Kidney epithelial cell (primary cell): ENCODE measurements around the gene EXOC6. TPM values are rescaled to one million over a fixed set of nuclear protein-coding genes. Genes with fewer than 3 reads are reported as not detected.

Source experiments
- DNase-seq: peaks from one replicate; pipeline ENCODE4 v3.0.0-alpha.2; 2010; ENCODE audit warnings: low read depth
- H3K27me3 ChIP-seq: 2 replicates; pipeline ENCODE4 v1.6.0; 2011; ENCODE audit warnings: low read length; ENCODE audit not compliant: control insufficient read depth, insufficient read depth
- H3K36me3 ChIP-seq: 2 replicates; pipeline ENCODE4 v1.5.1; 2011; ENCODE audit warnings: low read length; ENCODE audit not compliant: control insufficient read depth, insufficient read depth
- H3K4me3 ChIP-seq: 2 replicates; pipeline ENCODE4 v1.5.1; 2011; ENCODE audit warnings: low read depth, mild to moderate bottlenecking, control low read depth, low read length
- CTCF ChIP-seq: IDR thresholded peaks from 2 replicates; pipeline ENCODE4 v1.5.1; 2011; ENCODE audit warnings: mild to moderate bottlenecking, moderate library complexity, low read length, control low read depth, inconsistent platforms; ENCODE audit not compliant: insufficient read depth, poor library complexity, severe bottlenecking
- total RNA-seq: library from RNA; depleted of rRNA; stranded (reverse); fragments of >200 nt; gene quantifications from 2 replicates; pipeline ENCODE4 v1.2.3, GENCODE V29; 2015

Gene EXOC6
- total RNA-seq, 1 donor from 2014 or later, result 10.5 TPM

DNA sequence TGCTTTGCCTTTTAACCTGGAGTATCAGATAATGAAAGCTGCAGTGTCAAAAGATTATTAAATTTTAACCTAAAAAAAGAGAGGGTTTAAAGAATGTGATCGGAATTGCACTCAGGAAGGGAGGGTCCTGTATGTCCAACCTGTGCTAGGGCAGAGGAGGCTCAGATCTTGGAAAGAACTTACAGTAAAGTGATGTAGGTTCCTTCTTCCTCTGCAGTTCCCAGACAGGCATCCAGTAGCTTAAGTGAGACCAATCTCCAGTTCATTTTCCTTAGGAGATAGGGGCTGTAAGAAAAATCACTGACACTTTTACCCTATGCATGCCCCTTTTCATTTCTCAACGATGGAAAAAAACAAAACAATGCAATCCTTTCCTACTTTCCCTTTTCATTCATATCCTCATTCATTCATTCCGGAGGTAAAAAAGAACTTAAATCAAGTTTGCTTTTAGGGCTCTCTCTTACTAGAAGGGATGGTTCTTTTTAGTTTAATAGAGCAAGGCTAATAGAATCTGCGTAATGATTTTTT lies 28.3 kb downstream of the EXOC6 start:
- H3K36me3 ChIP-seq, result no peaks in the 10 kb centered on the region
- no peak overlapping the region for H3K4me3 ChIP-seq
- no peak for TF ChIP-seq CTCF
- H3K27me3 ChIP-seq, result no peaks in the 10 kb centered on the region
- no peak for DNase-seq

GRCh38 chr10:92880233-92880861 lies 32.0 kb downstream of the EXOC6 start:
- H3K36me3 ChIP-seq, result no peaks in the 10 kb centered on the region
- H3K27me3 ChIP-seq, result no peaks in the 10 kb centered on the region
- no peak overlapping the region for H3K4me3 ChIP-seq
- peak; percentile 16 for DNase-seq
- peak; percentile 44 for TF ChIP-seq CTCF

DNA sequence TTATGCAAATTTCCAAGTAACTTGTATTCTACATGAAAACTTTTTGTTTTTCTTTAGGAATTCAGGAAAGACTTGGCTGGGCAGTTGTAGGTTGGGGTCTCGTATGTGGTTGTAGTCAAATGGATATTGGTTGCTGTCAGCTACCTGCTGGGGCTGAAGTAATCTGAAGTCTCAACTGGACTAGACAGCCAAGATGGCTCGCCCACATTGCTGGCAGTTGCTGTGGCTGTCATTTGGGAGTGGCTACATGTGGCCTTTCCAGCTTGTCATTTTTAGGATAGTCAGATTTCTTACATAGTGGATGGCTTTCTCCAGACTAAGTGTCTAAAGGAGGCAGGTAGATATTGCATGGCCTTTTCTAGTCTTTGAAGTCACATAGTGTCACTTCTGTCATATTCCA lies 32.6 kb downstream of the EXOC6 start:
- no peak for TF ChIP-seq CTCF
- no peak for DNase-seq
- Histone ChIP-seq H3K36me3 (no peaks in the 10 kb centered on the region), H3K4me3 (no peak overlapping the region), H3K27me3 (no peaks in the 10 kb centered on the region)

DNA sequence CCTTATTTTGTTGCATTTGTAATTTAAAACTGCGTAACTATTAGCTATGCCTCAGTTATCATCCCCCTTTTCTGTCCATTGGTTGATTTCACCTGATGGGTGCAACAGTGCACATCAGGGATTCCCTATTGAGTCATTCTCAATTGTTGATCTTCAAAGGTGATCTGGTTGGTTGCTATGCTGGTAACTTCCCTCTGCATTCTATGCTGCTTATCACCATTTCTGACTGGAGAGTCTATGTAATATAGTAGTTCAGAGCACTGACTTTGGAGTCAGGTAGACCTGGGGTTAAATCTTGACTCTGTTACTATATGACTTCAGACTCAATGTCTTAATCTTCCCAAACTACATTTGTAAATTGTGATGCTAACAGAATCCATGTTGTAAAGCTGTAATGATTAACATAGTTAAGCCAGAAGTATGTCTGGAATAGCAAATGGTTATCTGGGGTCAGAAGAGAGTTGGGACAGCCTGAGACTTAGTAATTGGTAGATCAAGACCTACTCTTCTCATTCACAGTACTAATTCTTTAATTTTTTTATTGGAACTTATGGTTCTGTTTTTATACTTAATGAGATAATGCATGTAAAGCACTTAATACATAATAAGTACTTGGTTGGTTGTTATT lies 38.1 kb downstream of the EXOC6 start:
- no peak for TF ChIP-seq CTCF
- Histone ChIP-seq H3K27me3 (no peaks in the 10 kb centered on the region), H3K36me3 (no peaks in the 10 kb centered on the region), H3K4me3 (no peak overlapping the region)
- DNase-seq, result peak; percentile 28

GRCh38 chr10:92890471-92890870 lies 42.2 kb downstream of the EXOC6 start:
- no peaks in the 10 kb centered on the region for H3K36me3 ChIP-seq
- no peak for DNase-seq
- H3K4me3 ChIP-seq, result no peak overlapping the region
- no peaks in the 10 kb centered on the region for H3K27me3 ChIP-seq
- TF ChIP-seq CTCF, result no peak
